Neutrophil (primary cell): ENCODE results near the gene LOXHD1.

Experiments
- H3K27ac ChIP-seq: fragments of 200-600 bp; sonication (generic); 2 replicates; pipeline ENCODE4 v1.5.1; 2016; ENCODE audit warnings: mild to moderate bottlenecking, moderate library complexity
- H3K27me3 ChIP-seq: fragments of 200-600 bp; sonication (generic); 2 replicates; pipeline ENCODE4 v1.6.0; 2016; ENCODE audit warnings: mild to moderate bottlenecking
- H3K36me3 ChIP-seq: fragments of 200-600 bp; sonication (generic); 2 replicates; pipeline ENCODE4 v1.5.1; 2017
- H3K4me1 ChIP-seq, 2 experiments: fragments of 200-600 bp in 1 of 2; sonication (generic) in 1 of 2; 1 replicate in 1 of 2; 2 replicates in 1 of 2; pipeline versions ENCODE4 v1.5.1 to v1.6.1; 2013 to 2016; ENCODE audit warnings: low read depth in 1 of 2, low read length in 1 of 2, mild to moderate bottlenecking in 1 of 2, moderate library complexity in 1 of 2; ENCODE audit not compliant: control insufficient read depth in 1 of 2, insufficient read depth in 1 of 2
- H3K4me3 ChIP-seq, 2 experiments: fragments of 200-600 bp in 1 of 2; sonication (generic) in 1 of 2; 1 replicate in 1 of 2; 2 replicates in 1 of 2; pipeline ENCODE4 v1.5.1; 2013 to 2016; ENCODE audit warnings: low read depth in 1 of 2, low read length in 1 of 2, mild to moderate bottlenecking in 1 of 2, moderate library complexity in 1 of 2
- H3K9me3 ChIP-seq: fragments of 200-600 bp; sonication (generic); 2 replicates; pipeline ENCODE4 v1.5.1; 2016
- CTCF ChIP-seq: fragments of 200-600 bp; sonication (generic); IDR thresholded peaks from 2 replicates; pipeline ENCODE4 v1.5.1; 2016; ENCODE audit warnings: antibody characterized with exemption

The LOXHD1 gene

DNA sequence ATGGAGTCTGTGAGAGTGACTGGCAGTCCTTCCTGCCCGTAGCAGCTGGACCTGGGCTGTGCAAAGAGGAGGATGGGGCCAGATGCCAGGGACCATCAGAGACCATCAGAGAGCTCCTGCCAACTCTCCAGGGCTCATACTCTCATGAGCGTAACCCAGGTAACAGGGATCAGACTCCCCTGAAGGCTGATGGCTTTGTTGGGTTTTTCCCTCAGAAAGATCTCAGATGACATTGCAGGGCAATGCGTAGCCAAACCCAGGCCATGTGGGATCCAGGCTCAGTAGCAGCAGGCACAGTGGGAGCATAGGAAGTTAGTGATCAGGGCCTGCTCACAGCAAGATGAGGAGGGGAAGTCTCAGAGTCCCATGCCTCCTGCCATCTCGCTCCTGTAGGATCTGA lies 218.0 kb downstream of the LOXHD1 start:
- no peak overlapping the region for H3K27ac ChIP-seq
- no peaks in the 10 kb centered on the region for H3K9me3 ChIP-seq
- H3K27me3 ChIP-seq = peaks cover 11% of the 10 kb centered on the region
- no peak overlapping the region for H3K4me3 ChIP-seq
- no peak for TF ChIP-seq CTCF
- H3K4me1 ChIP-seq = no peaks in the 10 kb centered on the region
- H3K36me3 ChIP-seq = no peaks in the 10 kb centered on the region

- no peaks in the 10 kb centered on the region for H3K4me1 ChIP-seq
- no peak overlapping the region for H3K27ac ChIP-seq
- no peak for TF ChIP-seq CTCF
- H3K4me3 ChIP-seq = no peak overlapping the region
- no peaks in the 10 kb centered on the region for H3K9me3 ChIP-seq
- peaks cover 26% of the 10 kb centered on the region for H3K27me3 ChIP-seq
- H3K36me3 ChIP-seq = no peaks in the 10 kb centered on the region
Observed at GRCh38 chr18:46437061-46437460, 220.0 kb downstream of the LOXHD1 start.

DNA sequence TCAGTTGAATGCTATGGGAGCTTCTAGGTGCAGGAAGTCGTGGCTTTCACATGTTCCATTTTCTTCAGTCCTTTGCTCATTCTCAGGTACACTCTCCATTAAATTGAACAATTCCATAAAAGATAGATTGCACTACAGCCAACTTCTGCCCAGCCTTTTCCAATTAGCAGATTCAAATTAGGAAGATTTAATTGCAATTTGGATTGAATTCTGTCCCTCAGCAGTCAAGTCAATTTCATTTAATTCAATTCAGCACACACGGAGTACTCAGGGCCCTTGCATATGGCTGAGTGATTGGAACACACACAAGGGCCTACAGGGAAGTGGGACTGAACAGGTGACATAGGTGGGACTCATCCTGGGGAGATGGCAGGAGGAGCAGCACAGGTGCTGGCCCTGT lies 220.4 kb downstream of the LOXHD1 start:
- no peak for TF ChIP-seq CTCF
- Histone ChIP-seq H3K36me3 (no peaks in the 10 kb centered on the region), H3K4me1 (no peaks in the 10 kb centered on the region), H3K9me3 (no peaks in the 10 kb centered on the region), H3K27me3 (peaks cover 31% of the 10 kb centered on the region), H3K4me3 (no peak overlapping the region), H3K27ac (no peak overlapping the region)

DNA sequence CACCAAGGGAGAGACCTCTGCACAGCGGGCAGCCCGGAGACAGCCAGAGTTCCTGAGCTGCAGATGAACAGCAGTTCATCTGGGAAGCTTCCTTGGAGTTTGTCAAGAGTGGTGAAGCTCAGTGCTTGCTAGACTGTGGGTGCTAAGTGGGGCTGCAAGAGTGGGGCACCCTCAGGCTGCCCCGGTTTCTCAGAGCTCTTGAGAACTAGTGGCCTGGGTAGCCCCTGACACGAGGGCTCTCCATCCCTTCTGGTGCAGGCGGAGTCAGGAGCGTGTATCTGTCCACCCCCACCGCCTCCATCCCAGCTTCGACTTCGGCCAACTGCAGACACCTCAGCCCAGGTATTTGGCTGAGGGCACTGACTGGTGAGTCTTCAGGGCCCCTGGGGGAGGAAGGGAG lies 222.0 kb downstream of the LOXHD1 start:
- no peaks in the 10 kb centered on the region for H3K4me1 ChIP-seq
- TF ChIP-seq CTCF = no peak
- peaks cover 40% of the 10 kb centered on the region for H3K27me3 ChIP-seq
- no peaks in the 10 kb centered on the region for H3K36me3 ChIP-seq
- no peaks in the 10 kb centered on the region for H3K9me3 ChIP-seq
- H3K27ac ChIP-seq = no peak overlapping the region
- H3K4me3 ChIP-seq = no peak overlapping the region

DNA sequence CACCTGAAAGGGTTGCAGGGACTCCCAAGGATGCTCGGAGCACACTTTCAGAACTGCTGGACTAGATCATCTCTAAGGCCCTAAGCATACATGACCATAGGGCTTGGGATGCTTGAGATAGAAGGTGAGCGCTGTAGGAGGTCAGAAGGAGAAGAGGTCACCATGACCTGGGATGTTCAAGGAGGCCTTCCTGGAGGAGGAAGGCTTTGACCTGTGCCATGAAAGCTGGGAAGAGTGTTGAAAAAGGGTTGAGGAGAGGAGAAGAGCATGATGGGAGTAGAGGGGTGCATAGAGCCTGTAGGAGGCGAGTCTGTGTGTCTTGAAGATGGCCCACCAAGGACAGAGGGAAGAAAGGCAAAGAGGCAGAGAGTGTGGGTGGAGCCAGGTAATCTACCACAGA lies 222.4 kb downstream of the LOXHD1 start:
- no peaks in the 10 kb centered on the region for H3K9me3 ChIP-seq
- H3K27me3 ChIP-seq = peaks cover 40% of the 10 kb centered on the region
- H3K4me3 ChIP-seq = no peak overlapping the region
- no peaks in the 10 kb centered on the region for H3K4me1 ChIP-seq
- H3K27ac ChIP-seq = no peak overlapping the region
- no peaks in the 10 kb centered on the region for H3K36me3 ChIP-seq
- TF ChIP-seq CTCF = no peak

- no peak for TF ChIP-seq CTCF
- Histone ChIP-seq H3K9me3 (no peaks in the 10 kb centered on the region), H3K4me1 (no peaks in the 10 kb centered on the region), H3K27me3 (peaks cover 40% of the 10 kb centered on the region), H3K27ac (no peak overlapping the region), H3K36me3 (no peaks in the 10 kb centered on the region), H3K4me3 (no peak overlapping the region)
Observed at GRCh38 chr18:46433121-46433826, 223.7 kb downstream of the LOXHD1 start.
